Measurements from ENCODE around the gene USP46. TPM values are rescaled to one million over a fixed set of nuclear protein-coding genes. Genes with fewer than 3 reads are reported as not detected.

The USP46 gene
- total RNA-seq, 1 donor from 2014 or later, result 15.4 TPM

DNA sequence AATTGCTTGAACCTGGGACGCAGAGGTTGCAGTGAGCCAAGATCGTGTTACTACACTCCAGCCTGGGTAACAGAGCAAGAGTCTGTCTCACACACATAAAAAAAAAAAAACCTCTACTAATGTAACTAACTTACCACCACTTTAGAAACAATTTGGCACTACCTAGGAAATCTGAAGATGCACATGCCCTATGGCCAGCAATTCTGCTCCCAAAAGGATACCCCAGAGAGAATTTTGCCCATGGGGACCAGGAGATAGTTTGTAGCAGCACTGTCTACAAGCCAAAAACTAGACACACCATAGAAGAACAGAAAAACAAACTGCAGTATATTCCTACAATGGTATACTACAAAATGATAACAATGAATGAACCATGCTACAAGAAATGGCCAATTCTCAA lies 37.5 kb downstream of the USP46 start:
- H3K9me3 ChIP-seq, result no peaks in the 10 kb centered on the region
- no peak for TF ChIP-seq CTCF (IDR thresholded peaks at IDR 0.05)
- ATAC-seq (no peak), DNase-seq (no peak)
- no peaks in the 10 kb centered on the region for H3K27me3 ChIP-seq
- no peak overlapping the region for H3K27ac ChIP-seq
- H3K4me3 ChIP-seq, result no peak overlapping the region
- intact Hi-C loops (cut with DNase I), result no loop called here
- no peaks in the 10 kb centered on the region for H3K36me3 ChIP-seq
- H3K4me1 ChIP-seq, result no peaks in the 10 kb centered on the region

DNA sequence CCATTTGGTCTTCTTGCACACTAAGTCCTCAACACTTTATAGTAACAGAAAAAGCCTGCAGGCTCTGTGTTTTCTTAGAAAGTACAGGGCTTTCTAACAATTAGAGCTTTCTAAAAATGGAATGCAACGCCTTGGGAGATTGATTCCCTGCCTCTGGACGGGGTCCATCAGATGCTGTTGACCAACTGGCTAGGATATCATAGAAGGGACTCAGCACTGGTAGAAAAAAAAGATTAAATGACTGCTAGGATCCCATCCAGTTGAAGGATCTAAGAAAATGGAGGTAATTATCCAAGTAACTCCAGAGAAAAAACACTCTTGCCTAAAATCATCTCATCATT lies 39.5 kb downstream of the USP46 start:
- no peak overlapping the region for H3K4me3 ChIP-seq
- H3K27me3 ChIP-seq, result no peaks in the 10 kb centered on the region
- no peaks in the 10 kb centered on the region for H3K36me3 ChIP-seq
- ATAC-seq (no peak), DNase-seq (no peak)
- TF ChIP-seq CTCF (IDR thresholded peaks at IDR 0.05), result no peak
- no peaks in the 10 kb centered on the region for H3K9me3 ChIP-seq
- no peaks in the 10 kb centered on the region for H3K4me1 ChIP-seq
- intact Hi-C loops (cut with DNase I), result no loop called here
- H3K27ac ChIP-seq, result no peak overlapping the region

DNA sequence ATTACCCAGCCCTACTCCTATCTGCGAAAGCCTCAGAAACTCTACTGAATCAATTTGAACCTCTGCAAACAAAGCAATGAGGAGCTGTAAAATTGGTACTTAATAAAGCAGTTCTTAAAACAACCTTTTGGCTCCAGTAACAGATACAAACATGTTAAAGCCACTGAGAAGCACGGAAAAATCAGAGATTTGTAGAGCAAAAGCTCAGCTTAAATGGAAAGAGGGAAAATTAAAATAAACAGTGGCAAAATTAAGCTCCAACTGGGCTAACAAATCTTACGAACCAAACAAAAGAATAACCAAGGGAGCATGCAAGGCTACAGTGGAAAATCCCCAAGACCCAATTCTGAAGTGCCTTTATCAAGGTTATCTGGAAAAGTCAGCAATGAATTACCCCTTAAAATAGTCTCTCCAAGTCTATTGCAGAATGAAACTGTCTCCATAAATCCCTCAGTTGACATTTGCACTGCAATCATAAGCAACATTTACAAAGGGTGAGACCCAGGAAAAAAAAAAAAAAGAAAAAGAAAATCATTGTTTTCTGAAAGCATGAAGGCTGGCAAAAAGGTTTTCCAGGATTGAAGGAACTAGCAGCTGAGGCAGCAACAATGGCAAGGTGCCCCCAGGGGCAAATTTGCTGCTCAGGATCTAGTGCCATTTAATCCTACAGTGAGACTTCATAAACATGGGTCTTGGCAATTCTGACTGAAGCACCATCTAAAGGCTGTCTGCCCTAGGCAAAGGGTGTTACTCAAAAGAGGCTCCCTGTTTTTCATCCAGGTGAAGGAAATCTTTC lies 40.1 kb downstream of the USP46 start:
- H3K9me3 ChIP-seq, result no peaks in the 10 kb centered on the region
- no peak for TF ChIP-seq CTCF (IDR thresholded peaks at IDR 0.05)
- H3K27ac ChIP-seq, result no peak overlapping the region
- H3K27me3 ChIP-seq, result no peaks in the 10 kb centered on the region
- ATAC-seq (no peak), DNase-seq (no peak)
- no peak overlapping the region for H3K4me3 ChIP-seq
- intact Hi-C loops (cut with DNase I), result no loop called here
- no peaks in the 10 kb centered on the region for H3K36me3 ChIP-seq
- no peaks in the 10 kb centered on the region for H3K4me1 ChIP-seq

GRCh38 chr4:52617336-52618020 lies 41.6 kb downstream of the USP46 start:
- DNase-seq, result no peak
- Histone ChIP-seq H3K27me3 (no peaks in the 10 kb centered on the region), H3K36me3 (no peaks in the 10 kb centered on the region), H3K27ac (no peak overlapping the region), H3K4me1 (no peaks in the 10 kb centered on the region), H3K4me3 (no peak overlapping the region), H3K9me3 (no peaks in the 10 kb centered on the region)
- no peak for TF ChIP-seq CTCF (IDR thresholded peaks at IDR 0.05)
- intact Hi-C loops (cut with DNase I), result no loop called here
- no peak for ATAC-seq

DNA sequence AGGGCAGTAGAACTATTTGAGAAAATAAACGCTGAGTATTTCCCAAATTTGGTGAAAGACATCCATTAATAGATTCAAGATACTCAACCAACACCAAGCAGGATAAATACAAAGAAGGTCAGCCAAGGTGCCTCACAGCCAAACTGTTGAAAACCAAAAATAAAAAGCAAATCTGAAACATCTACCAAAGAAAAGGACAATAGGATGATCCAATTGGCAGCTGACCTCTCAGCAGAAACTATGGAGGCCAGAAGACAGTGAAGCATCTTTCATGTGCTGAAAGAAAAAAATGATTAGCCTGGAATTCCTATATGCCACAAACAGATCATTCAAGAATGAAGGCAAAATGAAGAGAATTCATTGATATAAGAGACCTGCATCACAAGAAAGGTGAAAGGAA lies 44.9 kb downstream of the USP46 start:
- DNase-seq (no peak), ATAC-seq (no peak)
- Histone ChIP-seq H3K36me3 (peaks cover 4% of the 10 kb centered on the region), H3K9me3 (no peaks in the 10 kb centered on the region), H3K4me1 (no peaks in the 10 kb centered on the region), H3K4me3 (no peak overlapping the region), H3K27me3 (no peaks in the 10 kb centered on the region), H3K27ac (no peak overlapping the region)
- intact Hi-C loops (cut with DNase I), result no loop called here
- TF ChIP-seq CTCF (IDR thresholded peaks at IDR 0.05), result no peak
